Activated T-cell treated with anti-CD3 and anti-CD28 coated beads for 48 hours (primary cell): ENCODE results near the gene RBM25.

Experiments
- DNase-seq: peaks from one replicate; pipeline ENCODE4 v3.0.0-alpha.2; 2020; ENCODE audit warnings: low read depth

The RBM25 gene

DNA sequence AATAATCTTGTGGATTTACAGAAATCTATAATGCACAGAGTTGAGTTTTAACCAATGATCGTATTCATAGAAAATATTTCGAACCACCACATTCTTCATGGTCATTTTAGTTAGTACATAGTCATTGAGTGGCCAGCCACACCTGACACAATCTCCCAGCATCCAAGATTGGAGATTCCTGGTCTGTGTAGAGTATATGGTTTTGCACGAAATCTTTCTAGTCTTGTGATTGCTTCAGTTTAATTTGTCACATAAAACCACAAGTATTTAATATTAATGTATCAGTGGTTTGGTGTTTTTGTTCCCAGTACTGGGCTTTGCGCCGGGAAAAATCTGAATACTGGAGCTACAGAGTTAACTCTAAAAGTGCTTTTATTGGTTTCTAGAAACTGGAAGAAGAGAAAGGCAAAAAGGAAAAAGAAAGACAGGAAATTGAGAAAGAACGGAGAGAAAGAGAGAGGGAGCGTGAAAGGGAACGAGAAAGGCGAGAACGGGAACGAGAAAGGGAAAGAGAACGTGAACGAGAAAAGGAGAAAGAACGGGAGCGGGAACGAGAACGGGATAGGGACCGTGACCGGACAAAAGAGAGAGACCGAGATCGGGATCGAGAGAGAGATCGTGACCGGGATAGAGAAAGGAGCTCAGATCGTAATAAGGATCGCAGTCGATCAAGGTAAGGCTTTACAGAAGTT, 44.6 kb downstream of the RBM25 start:
- no peak for DNase-seq

DNA sequence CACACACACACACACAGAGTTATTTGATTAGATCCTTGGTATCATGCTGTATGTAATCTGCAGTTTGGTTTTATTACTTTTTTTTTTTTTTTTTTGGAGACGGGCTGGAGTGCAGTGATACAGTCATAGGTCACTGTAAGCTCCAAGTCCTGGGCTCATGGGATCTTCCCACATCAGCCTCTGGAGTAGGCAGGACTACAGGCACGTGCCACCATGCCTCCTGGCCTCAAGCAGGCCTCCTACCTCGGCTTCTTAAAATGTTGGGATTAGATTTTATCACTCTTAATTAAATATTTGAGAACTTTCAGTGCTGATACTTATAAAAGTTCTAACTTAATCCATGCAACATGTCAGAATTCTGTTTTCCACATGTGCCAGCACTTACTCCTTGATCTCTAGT, 46.7 kb downstream of the RBM25 start:
- DNase-seq = no peak

DNA sequence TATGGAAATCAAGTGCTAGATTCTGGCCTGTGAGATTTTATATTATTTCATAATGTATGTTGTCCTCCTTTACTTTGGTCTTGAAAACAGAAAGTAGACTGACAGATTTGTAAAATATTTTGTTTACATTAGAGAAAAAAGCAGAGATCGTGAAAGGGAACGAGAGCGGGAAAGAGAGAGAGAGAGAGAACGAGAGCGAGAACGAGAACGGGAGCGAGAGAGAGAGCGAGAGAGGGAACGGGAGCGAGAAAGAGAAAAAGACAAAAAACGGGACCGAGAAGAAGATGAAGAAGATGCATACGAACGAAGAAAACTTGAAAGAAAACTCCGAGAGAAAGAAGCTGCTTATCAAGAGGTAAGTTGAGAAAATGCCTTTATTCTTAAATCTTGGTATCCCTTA, 47.4 kb downstream of the RBM25 start:
- no peak for DNase-seq

DNA sequence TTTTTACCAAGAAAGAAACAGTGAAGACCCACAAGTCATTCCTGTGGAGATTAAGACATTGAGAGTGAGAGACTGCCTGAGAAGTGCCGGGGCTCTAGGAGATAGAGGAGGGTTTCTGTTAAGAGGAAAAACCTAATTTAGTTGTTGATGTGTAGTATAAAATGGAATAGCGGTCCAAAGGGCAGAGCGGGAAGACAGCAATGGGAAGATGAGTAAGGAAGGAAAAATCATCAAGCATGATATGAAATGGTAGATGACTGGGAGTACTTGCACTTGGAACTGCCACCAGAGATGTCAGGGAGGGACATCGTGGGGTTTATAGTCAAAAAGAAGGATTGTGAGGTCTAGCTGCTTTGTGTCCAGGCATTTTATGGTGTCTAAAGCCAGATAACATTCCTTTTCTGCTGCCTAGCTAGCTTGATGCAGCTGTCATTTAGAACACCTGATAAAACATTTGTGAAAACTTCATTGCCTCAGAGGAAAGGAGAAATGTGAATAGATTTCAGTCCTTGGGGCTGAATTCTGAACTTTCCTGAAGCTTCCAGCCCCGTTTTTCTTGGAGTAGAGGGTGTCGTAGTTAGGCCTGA, 57.8 kb downstream of the RBM25 start:
- DNase-seq = no peak

DNA sequence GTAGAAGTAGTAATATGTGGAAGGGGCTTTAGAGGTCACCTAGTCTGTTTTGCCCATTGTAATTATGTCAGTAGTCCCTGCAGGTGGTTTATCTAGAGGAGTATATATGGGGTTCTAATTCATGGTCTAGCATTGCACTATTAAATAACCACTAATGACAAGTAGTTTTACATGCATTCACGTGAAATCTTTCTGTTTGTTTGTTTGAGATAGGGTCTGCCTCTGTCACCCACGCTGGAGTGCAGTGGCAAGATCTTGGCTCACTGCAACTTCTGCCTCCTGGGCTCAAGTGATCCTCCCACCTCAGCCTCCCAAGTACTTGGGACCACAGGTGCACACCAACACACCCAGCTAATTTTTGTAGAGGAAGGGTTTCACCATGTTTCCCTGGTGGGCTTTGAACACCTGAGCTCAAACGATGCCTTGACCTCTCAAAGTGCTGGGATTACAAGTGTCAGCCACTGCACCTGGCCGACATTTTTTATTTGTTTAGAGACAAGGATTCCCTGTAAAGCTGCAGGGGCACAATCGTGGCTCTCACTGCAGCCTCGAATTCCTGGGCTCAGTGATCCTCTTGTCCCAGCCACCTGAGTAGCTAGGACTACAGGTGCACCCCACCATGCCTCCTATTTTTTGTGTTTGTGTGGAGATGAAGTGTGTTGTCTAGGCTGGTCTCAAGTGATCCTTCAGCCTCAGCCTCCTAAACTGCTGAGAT, 66.0 kb downstream of the RBM25 start:
- no peak for DNase-seq

DNA sequence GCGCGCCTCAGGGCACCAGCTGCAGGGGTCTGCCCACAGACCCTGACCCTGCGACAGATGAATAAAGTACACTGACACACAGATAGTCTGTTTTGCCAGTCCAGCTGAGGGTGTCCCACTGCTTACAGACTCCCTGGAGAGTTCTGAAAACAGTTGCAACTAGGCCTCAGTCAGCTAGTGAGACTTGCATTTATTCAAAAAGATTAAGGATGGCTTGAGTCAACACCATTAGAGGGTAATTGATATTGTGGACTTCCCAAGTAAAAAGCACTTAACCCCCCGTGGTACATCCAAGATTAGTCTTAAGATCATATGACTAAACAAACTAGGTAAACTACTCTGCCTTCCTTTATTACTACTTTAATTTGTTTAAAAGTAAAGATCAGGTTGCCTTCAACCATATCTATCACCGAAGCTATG, 66.8 kb downstream of the RBM25 start:
- DNase-seq = no peak

DNA sequence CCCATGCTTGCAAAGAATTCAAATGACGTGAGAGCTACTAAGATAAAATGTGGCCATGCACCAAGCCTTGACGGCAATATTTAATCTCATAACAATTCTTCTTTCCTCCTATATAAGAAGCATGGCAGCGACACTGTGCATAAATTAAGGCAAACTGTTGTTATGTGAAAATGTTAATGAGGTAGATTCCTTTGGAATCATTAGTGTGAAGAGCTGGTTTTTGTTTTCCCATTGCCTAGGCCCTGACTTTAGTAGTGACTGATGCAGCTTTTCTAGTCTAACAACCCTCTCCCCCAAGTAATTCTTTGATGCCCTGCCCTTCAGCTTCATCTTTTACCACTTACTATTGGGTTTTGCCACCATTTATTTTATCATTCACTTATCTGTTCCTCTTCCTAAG, 67.4 kb downstream of the RBM25 start:
- no peak for DNase-seq

DNA sequence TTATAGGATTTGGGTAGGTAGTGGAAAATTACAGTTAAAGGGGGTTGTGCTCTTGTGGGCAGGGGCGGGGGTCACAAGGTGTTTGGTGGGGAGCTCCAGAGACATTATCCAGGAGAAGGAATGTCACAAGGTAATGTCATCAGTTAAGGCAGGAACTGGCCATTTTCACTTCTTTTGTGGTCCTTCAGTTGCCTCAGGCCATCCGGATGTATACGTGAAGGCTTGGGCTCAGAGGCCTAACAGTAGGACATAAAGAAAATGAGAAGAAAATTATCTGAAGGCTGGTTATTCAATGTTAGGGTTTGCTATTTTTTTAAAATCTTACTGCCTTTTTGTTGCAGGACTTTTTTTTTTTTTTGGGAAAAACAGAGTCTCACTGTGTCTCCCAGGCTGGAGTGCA, 75.5 kb downstream of the RBM25 start:
- DNase-seq = no peak

DNA sequence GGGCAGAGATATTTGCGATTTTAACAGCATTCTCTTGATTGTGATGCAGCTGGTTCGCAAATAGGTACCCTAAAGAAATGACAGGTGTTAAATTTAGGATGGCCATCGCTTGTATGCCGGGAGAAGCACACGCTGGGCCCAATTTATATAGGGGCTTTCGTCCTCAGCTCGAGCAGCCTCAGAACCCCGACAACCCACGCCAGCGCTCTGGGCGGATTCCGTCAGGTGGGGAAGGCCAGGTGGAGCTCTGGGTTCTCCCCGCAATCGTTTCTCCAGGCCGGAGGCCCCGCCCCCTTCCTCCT, 77.7 kb downstream of the RBM25 start:
- DNase-seq = no peak

DNA sequence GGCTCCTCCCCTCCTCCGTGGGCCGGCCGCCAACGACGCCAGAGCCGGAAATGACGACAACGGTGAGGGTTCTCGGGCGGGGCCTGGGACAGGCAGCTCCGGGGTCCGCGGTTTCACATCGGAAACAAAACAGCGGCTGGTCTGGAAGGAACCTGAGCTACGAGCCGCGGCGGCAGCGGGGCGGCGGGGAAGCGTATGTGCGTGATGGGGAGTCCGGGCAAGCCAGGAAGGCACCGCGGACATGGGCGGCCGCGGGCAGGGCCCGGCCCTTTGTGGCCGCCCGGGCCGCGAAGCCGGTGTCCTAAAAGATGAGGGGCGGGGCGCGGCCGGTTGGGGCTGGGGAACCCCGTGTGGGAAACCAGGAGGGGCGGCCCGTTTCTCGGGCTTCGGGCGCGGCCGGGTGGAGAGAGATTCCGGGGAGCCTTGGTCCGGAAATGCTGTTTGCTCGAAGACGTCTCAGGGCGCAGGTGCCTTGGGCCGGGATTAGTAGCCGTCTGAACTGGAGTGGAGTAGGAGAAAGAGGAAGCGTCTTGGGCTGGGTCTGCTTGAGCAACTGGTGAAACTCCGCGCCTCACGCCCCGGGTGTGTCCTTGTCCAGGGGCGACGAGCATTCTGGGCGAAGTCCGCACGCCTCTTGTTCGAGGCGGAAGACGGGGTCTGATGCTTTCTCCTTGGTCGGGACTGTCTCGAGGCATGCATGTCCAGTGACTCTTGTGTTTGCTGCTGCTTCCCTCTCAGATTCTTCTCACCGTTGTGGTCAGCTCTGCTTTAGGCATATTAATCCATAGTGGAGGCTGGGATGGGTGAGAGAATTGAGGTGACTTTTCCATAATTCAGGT, 78.3 kb downstream of the RBM25 start, which contains the start of gene PSEN1:
TSS of gene PSEN1 (plus strand) at position 121 of the 839 bp plus-strand sequence. CDS start 11,513 bp downstream, outside the sequence.
- DNase-seq = peak; percentile 97

DNA sequence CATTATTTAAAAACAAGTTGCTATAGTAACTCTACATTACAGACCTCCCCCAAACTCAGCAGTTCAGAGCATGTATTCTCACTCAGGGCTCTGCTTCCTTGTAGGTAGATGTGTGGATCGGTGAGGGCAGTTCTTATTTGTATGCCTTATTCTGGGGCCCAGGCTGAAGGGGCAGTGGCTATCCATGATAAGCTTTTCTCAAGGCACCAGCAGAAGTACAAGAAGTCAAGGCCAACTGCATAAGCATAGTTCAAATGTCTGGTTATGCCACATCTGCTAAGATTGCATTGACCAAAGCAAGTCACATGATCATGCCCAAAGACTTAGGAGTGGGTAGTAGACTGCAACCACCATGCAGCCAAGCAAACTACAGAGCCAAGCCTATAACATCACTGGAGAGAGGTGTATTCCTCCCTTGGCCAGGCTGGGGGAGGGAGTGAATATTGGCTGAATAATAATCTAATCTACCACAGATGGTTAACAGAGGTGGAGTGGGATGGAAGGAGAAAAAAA, 82.5 kb downstream of the RBM25 start:
- no peak for DNase-seq

DNA sequence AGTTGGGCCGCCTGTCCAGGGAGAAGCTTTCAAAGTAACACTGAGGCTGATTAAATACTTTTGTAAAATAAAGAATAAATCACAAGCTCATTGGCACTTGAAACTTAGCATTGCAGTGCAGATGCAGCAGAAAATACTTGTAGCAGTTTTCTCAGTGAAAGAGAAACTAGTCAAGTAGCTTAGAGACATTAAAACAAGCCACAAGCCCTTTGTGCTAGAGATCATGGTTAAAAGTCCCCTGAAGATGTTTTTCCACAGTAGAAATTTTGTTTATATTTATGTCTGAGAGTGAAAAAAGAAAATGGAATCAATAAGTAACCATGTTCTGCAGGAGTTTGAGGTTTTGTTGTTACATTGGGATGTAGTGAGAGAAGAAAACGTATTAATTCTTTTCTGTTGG, 83.9 kb downstream of the RBM25 start:
- DNase-seq = no peak

DNA sequence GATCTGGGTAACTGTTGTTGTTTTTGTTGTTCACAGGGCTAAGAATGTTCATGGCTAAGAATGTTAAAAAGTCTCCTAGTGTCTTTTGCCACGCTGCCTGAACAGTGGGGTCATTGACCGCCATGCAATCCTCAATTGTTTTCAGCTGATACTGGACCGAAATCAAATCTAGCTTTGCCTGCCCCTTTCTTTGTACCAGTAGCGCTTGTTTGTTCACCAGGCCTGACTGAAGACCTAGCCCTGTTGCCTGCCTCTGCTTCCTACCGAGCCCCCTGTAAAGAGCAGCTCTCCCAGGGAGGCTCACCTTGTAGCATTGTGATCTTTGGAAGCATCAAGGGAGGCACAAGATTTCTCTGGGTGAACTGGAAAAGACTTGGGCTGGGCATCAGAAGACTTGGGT, 84.7 kb downstream of the RBM25 start:
- DNase-seq = no peak

DNA sequence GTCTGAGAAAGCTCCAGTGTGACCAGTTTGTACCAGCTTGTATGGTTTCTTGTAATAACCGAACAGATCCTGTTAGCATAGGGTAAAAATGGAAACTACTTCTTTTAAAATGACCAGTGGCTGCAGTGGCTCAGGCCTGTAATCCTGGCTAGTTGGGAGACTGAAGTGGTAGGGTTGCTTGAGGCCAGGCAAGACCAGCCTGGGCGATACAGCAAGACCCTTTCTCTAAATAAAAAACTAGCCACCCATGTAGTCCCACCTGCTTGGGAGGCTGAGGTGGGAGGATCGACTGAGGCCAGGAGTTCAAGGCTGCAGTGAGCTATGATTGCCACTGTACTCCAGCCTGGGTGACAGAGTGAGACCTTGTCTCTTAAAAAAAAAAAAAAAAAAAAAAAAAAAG, 85.3 kb downstream of the RBM25 start:
- no peak for DNase-seq

DNA sequence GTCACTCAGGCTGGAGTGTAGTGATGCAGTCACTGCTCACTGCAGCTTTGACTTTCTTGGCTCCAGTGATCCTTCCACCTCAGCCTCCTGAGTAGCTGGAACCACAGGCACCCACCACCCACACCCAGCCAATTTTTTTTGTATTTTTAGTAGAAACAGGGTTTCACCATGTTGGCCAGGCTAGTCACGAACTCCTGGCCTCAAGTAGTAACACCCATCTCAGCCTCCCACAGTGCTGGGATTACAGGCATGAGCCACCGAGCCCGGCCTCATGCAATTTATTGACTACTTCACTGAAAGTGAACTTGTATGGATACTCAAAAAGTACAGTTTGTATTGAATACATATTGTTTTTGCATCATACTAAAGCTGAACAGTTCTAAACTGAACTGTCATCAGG, 87.0 kb downstream of the RBM25 start:
- no peak for DNase-seq

DNA sequence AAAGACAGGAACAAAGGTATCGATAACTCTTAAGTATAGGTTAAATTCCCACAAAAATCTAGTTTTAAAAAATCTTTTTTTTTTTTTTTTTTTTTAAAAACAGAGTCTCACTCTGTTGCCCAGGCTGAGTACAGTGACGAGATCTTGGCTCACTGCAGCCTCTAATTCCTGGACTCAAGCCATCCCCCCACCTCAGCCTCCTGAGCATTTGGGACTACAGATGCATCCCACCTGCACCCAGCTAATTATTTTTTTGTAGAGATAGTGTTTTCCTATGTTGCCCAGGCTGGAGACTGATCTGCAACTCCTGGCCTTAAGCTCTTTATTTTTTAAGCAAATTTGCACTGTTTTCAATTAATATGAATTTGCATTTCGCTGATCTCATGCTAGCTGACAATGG, 87.8 kb downstream of the RBM25 start:
- DNase-seq = no peak

DNA sequence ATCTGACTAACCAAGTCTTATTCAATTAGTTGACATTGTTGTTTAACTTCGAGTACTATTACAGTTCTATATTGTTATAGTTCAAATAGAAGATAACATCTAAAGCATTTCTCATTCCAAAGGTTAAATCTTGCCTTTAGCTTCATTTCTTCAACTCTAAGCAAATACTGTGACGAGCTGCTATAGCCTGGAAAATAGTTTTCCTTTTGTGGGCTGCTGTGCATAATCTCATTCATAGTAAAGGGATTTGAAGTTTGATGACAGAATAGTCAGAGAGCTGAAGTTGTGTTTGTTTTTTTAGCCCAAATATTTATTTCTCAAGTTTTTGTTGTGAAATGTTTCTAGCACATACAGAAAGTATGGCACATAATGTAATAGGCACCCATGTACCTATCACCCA, 91.4 kb downstream of the RBM25 start:
- DNase-seq = no peak

DNA sequence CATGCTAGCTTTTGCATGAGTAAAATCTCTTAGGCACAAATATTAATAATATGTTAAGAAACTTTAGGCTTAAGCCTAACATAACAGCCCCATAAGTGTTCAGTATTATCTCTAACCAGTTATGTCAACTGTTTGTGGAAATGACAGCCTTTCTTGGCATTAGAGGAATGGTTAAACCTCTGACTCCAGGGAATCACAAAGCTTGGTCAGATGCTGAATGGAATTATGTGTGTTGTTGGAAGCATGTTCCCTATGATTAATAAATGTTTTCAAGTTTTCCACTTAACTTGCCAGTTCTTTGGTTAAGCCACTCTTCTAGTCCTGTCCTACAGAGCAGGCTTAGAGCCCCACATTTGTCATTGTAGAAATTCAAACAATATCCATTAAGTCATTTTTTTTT, 94.9 kb downstream of the RBM25 start:
- no peak for DNase-seq

DNA sequence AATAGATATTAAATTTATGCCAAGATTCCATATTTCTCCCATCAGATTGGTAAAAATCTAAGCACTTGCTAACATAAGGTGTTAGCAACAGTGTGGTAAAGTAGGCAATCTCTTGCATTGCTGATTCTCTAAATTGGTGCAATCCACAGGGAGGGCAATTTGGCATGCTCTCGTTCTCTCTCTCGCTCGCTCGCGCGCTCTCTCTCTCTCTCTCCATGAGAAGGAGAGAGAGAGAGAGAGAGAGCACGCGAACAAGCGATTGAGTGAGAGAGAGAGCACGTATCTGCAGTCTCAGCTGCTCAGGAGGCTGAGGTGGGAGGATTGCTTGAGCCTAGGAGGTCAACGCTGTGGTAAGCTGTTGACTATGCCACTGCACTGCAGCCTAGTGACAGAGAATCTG, 103.9 kb downstream of the RBM25 start:
- DNase-seq = no peak

DNA sequence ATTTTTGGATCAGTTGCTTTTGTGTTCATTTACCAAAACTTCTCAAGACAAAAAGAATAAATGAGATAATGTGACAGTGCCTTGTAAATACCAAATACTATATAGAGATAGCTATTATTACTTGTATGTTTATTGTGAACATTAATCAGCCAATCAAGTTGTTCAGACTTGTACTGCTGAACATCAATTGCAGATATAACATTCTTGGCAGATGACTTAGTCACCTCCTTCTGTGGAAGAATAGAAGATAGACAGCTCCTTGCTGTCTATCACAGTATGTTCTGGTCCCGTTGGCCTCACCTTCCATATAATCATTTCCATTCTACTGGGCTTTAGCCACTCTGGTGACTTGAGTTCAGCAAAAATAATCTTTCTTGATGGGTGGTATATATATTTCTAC, 108.1 kb downstream of the RBM25 start:
- DNase-seq = no peak

DNA sequence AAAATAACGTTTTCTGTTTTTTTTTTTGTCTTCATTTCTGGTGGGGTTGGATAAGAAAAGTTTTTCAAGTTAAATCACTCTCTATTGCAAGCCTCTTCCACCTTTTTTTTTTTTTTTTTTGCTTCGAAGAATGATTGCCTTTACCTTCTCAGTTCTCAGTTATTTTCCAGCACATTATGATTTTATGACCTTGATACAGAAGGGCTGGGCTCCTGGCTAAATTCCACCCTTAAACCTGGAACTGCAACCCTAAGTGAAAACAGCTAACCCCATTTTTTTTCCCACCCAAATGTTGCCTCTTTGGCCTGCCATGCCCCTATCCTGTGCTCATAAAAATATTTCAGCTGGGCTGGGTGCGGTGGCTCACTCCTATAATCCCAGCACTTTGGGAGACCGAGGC, 109.4 kb downstream of the RBM25 start:
- DNase-seq = no peak

DNA sequence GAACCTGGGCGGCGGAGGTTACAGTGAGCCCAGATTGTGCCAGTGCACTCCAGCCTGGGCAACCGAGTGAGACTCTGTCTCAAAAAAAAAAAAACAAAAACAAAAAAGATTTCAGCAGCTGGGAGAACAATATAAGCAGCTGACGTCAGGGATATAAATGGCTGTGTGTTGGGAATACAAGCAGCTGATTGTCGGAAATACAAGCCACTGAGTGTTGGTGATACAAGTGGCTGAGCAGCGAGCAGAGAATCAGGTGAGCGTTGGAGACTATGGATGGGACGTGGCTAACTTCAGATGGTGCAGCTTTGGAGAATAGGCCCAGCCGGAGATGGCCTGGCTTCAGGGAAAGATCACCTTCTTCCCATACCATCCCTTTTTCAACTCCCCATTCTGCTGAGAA, 109.9 kb downstream of the RBM25 start:
- DNase-seq = no peak

DNA sequence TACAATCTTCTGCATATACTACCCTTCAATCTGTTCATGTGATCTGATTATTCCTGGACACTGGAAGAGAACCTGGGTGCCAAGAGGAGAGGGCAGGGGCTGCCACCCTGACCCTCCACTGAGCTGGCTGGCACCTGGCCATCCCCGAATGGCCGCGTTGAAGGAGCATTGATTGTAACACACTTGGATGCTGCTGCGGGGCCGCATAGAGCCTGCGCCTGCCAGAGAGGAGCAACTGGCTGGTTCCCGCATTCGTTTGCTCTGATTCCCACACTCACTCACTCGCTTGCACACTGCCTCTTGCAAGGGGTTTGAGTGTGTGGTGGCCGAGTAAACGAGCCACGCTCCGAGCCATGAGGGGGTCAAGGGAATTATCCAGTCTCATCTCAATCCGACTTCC, 110.4 kb downstream of the RBM25 start:
- no peak for DNase-seq
